ENCODE results near the gene ETV2.

ETV2 gene

GRCh38 chr19:35623327-35624010 is 18.1 kb upstream of the ETV2 start:
- TF ChIP-seq CTCF (IDR thresholded peaks at IDR 0.05; ENCODE audit: control insufficient read depth, insufficient read depth, low read depth, low read length, missing control alignments), result no peak
- no peak for DNase-seq (ENCODE audit: low read depth)
- H3K4me3 ChIP-seq (ENCODE audit: control insufficient read depth, low read depth, low read length), result no peak overlapping the region

GRCh38 chr19:35628264-35628564 is 13.3 kb upstream of the ETV2 start:
- no peak for TF ChIP-seq CTCF (IDR thresholded peaks at IDR 0.05; ENCODE audit: control insufficient read depth, insufficient read depth, low read depth, low read length, missing control alignments)
- H3K4me3 ChIP-seq (ENCODE audit: control insufficient read depth, low read depth, low read length), result peak overlapping the region; percentile 93
- no peak for DNase-seq (ENCODE audit: low read depth)

- DNase-seq (ENCODE audit: low read depth), result peak; percentile 96
- H3K4me3 ChIP-seq (ENCODE audit: control insufficient read depth, low read depth, low read length), result peak within 1 kb of the TSS; percentile 93
- TF ChIP-seq CTCF (IDR thresholded peaks at IDR 0.05; ENCODE audit: control insufficient read depth, insufficient read depth, low read depth, low read length, missing control alignments), result no peak
Measured at GRCh38 chr19:35628565-35629331, 12.8 kb upstream of the ETV2 start, which contains the start of gene RBM42. TSS of gene RBM42 (plus strand) at chr19:35629036. CDS start at chr19:35629154, 118 bp downstream.

- no peak for TF ChIP-seq CTCF (IDR thresholded peaks at IDR 0.05; ENCODE audit: control insufficient read depth, insufficient read depth, low read depth, low read length, missing control alignments)
- H3K4me3 ChIP-seq (ENCODE audit: control insufficient read depth, low read depth, low read length), result peak overlapping the region; percentile 93
- DNase-seq (ENCODE audit: low read depth), result no peak
Measured at GRCh38 chr19:35629332-35629633, 12.3 kb upstream of the ETV2 start.

GRCh38 chr19:35633727-35634440 is 7.7 kb upstream of the ETV2 start:
- H3K4me3 ChIP-seq (ENCODE audit: control insufficient read depth, low read depth, low read length), result no peak overlapping the region
- TF ChIP-seq CTCF (IDR thresholded peaks at IDR 0.05; ENCODE audit: control insufficient read depth, insufficient read depth, low read depth, low read length, missing control alignments), result no peak
- DNase-seq (ENCODE audit: low read depth), result no peak

- no peak for DNase-seq (ENCODE audit: low read depth)
Measured at GRCh38 chr19:35636651-35637050, 4.9 kb upstream of the ETV2 start.

More at GRCh38 chr19:35636651-35637050, 4.9 kb upstream of the ETV2 start:
- no peak for TF ChIP-seq CTCF (IDR thresholded peaks at IDR 0.05; ENCODE audit: control insufficient read depth, insufficient read depth, low read depth, low read length, missing control alignments)
- H3K4me3 ChIP-seq (ENCODE audit: control insufficient read depth, low read depth, low read length), result no peak overlapping the region

All from AG09309 (cell line).